ENCODE results near the gene TP53I3. TPM values are rescaled to one million over a fixed set of nuclear protein-coding genes. Genes with fewer than 3 reads are reported as not detected.

TP53I3 gene
- total RNA-seq, 4 donors from 2014 or later, result 3.3 to 7.6 (median 4.9) TPM

DNA sequence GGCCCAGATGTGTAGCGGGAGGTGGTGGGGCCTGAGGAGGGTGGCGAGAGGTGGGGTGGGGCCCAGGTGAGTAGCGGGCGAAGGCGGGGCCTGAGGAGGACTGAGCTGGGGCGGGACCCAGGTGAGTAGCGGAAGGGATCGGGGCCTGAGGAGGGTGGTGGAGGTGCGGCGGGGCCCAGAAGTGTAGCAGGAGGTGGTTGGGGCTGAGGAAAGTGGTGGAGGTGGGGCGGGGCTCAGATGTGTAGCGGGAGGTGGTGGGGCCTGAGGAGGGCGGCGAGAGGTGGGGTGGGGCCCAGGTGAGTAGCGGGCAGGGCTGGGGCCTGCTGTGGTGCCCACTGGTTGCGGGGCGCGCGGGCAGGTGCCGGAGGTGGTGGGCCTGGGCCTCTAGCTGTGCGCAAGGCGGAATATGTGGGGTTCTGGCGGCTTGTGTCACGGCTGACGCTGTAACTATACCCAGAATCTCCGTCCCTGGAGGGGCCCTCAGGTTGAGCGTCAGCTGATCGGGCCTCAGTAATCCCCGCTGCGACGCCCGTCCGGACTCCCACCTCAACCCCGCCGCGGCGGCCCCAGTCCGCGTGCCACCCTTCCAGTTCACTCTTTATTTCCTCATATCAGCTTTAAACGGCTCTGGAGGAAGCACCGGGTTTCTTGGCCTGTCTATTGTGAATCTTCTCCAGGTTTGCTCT, 7.6 kb downstream of the TP53I3 start:
- DNase-seq, result no peak
- Histone ChIP-seq H3K4me3 (peak overlapping the region; percentile 80 to 92 (median 84)), H3K36me3 (peaks cover 0 to 15% of the 10 kb centered on the region in 2 donors), H3K9me3 (no peaks in the 10 kb centered on the region), H3K4me1 (peaks cover 21 to 22% of the 10 kb centered on the region in 2 donors), H3K27ac (peak overlapping the region; percentile 84 to 90 (median 87)), H3K27me3 (no peaks in the 10 kb centered on the region)
- in situ Hi-C loops (cut with MboI; ENCODE audit: low sequenced_read_pairs in 4 of 4) (loop anchor here in 2 of 4 donors (5.0 to 25.0 kb wide), 3 partner anchors 142 to 240 kb away; partner anchors contain the start of gene ATAD2B (in 1 of the 2)), intact Hi-C loops (cut with DNase I; ENCODE audit: low total_unique reads) (loop anchor here (1.0 to 2.0 kb wide), 4 partner anchors 30 to 150 kb away; partner anchors contain the start of genes ATAD2B, FAM228B, PFN4 and UBXN2A)
- TF ChIP-seq, protein P1, sequence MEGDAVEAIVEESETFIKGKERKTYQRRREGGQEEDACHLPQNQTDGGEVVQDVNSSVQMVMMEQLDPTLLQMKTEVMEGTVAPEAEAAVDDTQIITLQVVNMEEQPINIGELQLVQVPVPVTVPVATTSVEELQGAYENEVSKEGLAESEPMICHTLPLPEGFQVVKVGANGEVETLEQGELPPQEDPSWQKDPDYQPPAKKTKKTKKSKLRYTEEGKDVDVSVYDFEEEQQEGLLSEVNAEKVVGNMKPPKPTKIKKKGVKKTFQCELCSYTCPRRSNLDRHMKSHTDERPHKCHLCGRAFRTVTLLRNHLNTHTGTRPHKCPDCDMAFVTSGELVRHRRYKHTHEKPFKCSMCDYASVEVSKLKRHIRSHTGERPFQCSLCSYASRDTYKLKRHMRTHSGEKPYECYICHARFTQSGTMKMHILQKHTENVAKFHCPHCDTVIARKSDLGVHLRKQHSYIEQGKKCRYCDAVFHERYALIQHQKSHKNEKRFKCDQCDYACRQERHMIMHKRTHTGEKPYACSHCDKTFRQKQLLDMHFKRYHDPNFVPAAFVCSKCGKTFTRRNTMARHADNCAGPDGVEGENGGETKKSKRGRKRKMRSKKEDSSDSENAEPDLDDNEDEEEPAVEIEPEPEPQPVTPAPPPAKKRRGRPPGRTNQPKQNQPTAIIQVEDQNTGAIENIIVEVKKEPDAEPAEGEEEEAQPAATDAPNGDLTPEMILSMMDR (IDR thresholded peaks at IDR 0.05 in 4 of 5, conservative IDR thresholded peaks at IDR 0.05 in 1 of 5), result no peak
- no peak for TF ChIP-seq POLR2A (IDR thresholded peaks at IDR 0.05)
- ATAC-seq, result peak; percentile 1 to 8

DNA sequence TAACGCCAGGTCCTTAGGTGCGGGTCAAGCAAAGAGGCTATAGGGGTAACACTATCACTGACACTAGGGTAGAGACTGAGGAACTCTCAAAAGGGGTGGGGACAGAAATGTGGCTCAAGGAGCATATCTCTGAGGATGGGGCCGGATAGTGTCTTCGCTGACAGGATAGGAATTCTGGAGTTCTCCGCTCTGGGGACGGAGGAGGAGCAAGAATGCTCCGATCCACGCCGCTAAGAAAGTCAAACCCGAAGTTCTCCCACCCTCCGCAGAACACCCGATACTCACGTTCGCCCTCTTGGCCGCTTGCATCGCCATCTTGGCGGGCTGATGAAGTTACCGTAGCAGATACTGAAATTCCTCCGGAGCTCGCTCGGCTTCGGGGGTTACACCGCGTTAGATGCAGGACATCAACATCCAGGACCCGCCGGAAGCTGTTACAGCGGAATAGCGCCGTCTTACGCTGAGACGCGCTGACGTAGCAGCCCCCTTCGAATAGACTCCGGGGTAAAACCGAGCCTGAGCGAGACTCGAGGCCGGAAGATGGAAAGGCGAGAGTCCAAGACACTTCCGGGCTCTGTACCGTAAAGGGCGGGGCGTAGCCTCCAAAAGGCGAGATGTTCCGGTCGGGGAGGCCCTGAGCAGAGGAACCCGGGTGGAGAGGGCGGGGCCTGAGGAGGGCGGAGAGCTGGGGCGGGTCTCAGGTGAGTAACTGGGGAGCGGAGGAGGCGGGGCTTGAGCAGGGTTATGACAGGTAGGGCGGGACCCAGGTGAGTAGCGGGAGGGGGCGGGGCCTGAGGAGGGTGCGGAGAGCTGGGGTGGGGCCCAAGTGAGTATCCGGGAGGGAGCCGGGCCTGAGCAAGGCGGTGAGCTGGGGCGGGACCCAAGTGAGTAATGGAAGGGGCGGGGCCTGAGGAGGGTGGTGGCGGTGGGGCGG, 8.5 kb downstream of the TP53I3 start, which contains the start of gene SF3B6:
TSS of gene SF3B6 (minus strand) at position 412 of the 934 bp plus-strand sequence. CDS start at position 315, 97 bp downstream.
- TF ChIP-seq, protein P1 (IDR thresholded peaks at IDR 0.05 in 4 of 5, conservative IDR thresholded peaks at IDR 0.05 in 1 of 5), result no peak
- peak; percentile 51 to 58 for TF ChIP-seq POLR2A (IDR thresholded peaks at IDR 0.05)
- Histone ChIP-seq H3K27ac (peak within 1 kb of the TSS; percentile 84 to 90 (median 87)), H3K27me3 (no peaks in the 10 kb centered on the region), H3K4me3 (peak within 1 kb of the TSS; percentile 80 to 92 (median 84)), H3K9me3 (no peaks in the 10 kb centered on the region), H3K36me3 (peaks cover 0 to 12% of the 10 kb centered on the region in 2 donors), H3K4me1 (peaks cover 21 to 22% of the 10 kb centered on the region in 2 donors)
- peak; percentile 96 to 98 for DNase-seq
- peak; percentile 96 to 97 for ATAC-seq
- in situ Hi-C loops (cut with MboI; ENCODE audit: low sequenced_read_pairs in 4 of 4) (loop anchor here in 2 of 4 donors (5.0 to 25.0 kb wide), 3 partner anchors 141 to 239 kb away; partner anchors contain the start of gene ATAD2B (in 1 of the 2)), intact Hi-C loops (cut with DNase I; ENCODE audit: low total_unique reads) (loop anchor here (1.0 to 2.0 kb wide), 4 partner anchors 29 to 149 kb away; partner anchors contain the start of genes ATAD2B, FAM228B, PFN4 and UBXN2A)

DNA sequence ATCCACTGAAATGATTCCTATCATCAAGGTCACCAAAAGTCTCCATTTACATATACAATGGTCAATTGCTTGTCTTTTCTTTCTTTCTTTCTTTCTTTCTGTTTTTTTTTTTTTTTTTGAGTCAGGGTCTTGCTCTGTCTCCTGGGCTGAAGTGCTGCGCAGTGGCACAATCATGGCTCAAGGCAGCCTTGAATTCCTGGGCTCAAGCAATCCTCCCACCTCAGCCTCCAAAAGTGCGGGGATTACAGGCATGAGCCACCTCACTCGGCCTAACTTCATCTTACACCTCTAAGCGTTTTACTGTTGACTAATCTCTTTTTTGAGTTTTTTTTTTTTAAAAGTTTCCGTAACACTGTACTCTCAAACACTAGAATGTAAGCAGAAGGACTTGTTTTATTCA, 9.4 kb downstream of the TP53I3 start:
- no peak for ATAC-seq
- peaks cover 21 to 22% of the 10 kb centered on the region in 2 donors for H3K4me1 ChIP-seq
- no peak for TF ChIP-seq POLR2A (IDR thresholded peaks at IDR 0.05)
- TF ChIP-seq, protein P1 (IDR thresholded peaks at IDR 0.05 in 4 of 5, conservative IDR thresholded peaks at IDR 0.05 in 1 of 5), result no peak
- peaks cover 0 to 12% of the 10 kb centered on the region in 2 donors for H3K36me3 ChIP-seq
- no peaks in the 10 kb centered on the region for H3K27me3 ChIP-seq
- peak overlapping the region; percentile 80 to 92 (median 84) for H3K4me3 ChIP-seq
- no peaks in the 10 kb centered on the region for H3K9me3 ChIP-seq
- H3K27ac ChIP-seq, result peak overlapping the region; percentile 84 to 90 (median 87)
- DNase-seq, result no peak
- in situ Hi-C loops (cut with MboI; ENCODE audit: low sequenced_read_pairs in 4 of 4) (loop anchor here in 2 of 4 donors (5.0 to 25.0 kb wide), 3 partner anchors 140 to 238 kb away; partner anchors contain the start of gene ATAD2B (in 1 of the 2)), intact Hi-C loops (cut with DNase I; ENCODE audit: low total_unique reads) (no loop called here)

DNA sequence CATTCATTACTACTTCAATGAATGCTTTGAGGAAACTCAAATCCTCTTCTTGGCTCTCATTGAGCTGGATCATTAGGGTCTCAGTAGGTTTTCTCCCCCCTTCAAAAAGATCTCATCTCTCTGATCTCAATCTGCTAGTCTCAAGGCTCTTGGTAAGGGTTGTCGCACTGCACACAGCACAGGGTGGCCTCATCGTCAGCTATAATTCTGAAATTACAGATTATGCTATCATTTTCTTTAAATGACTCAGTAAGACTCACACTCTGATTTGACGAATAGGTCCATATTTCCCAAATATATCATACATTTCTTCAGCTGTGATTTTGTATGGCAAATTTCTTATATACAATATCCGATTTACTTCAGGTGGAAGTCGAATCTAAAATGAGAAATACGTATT, 10.8 kb downstream of the TP53I3 start:
- TF ChIP-seq, protein P1 (IDR thresholded peaks at IDR 0.05 in 4 of 5, conservative IDR thresholded peaks at IDR 0.05 in 1 of 5), result no peak
- no peak for TF ChIP-seq POLR2A (IDR thresholded peaks at IDR 0.05)
- in situ Hi-C loops (cut with MboI; ENCODE audit: low sequenced_read_pairs in 4 of 4) (loop anchor here in 1 of 4 donors (10.0 kb wide), 1 partner anchor 139 kb away; no protein-coding TSS in a partner anchor), intact Hi-C loops (cut with DNase I; ENCODE audit: low total_unique reads) (no loop called here)
- no peak for ATAC-seq
- Histone ChIP-seq H3K27ac (no peak overlapping the region), H3K36me3 (peaks cover 0 to 16% of the 10 kb centered on the region in 2 donors), H3K4me1 (peaks cover 21 to 22% of the 10 kb centered on the region in 2 donors), H3K27me3 (no peaks in the 10 kb centered on the region), H3K4me3 (no peak overlapping the region), H3K9me3 (no peaks in the 10 kb centered on the region)
- no peak for DNase-seq
